WTC11 (cell line): ENCODE data around the gene AARSD1. TPM values are rescaled to one million over a fixed set of nuclear protein-coding genes. Genes with fewer than 3 reads are reported as not detected.

Source experiments
- ATAC-seq: fragments of 200-7000 bp; cut with Tn5 transposase; 2 replicates; pipeline ENCODE4 v1.10.0; 2021; ENCODE audit warnings: mild to moderate bottlenecking, moderate library complexity
- CTCF ChIA-PET: fragments of 300-600 bp; sonication (Branson Sonifier 250); formaldehyde crosslinking; loops from one replicate; lab custom pipeline; 2021; ENCODE audit warnings: antibody characterized with exemption; lab: Charles Lee
- POLR2A ChIA-PET: fragments of 350-600 bp; sonication (Branson Sonifier 250); formaldehyde crosslinking; loops from one replicate; lab custom pipeline; 2021; ENCODE audit warnings: antibody characterized with exemption; lab: Charles Lee
- DNase-seq: peaks from one replicate; pipeline ENCODE4 v3.0.0; 2021; ENCODE audit warnings: low spot score
- H3K27ac Mint-ChIP-seq: 2 replicates; pipeline ENCODE4 v1.8.0; 2021; ENCODE audit warnings: mixed read lengths
- H3K27me3 Mint-ChIP-seq: 2 replicates; pipeline ENCODE4 v1.8.0; 2021; ENCODE audit warnings: low read depth, mild to moderate bottlenecking, moderate library complexity, mixed read lengths
- H3K36me3 Mint-ChIP-seq: 2 replicates; pipeline ENCODE4 v1.8.0; 2021; ENCODE audit warnings: mixed read lengths
- H3K4me1 Mint-ChIP-seq: 2 replicates; pipeline ENCODE4 v1.8.0; 2022; ENCODE audit warnings: mixed read lengths
- H3K4me3 Mint-ChIP-seq: 2 replicates; pipeline ENCODE4 v1.8.0; 2021; ENCODE audit warnings: mild to moderate bottlenecking, moderate library complexity, mixed read lengths
- H3K9me3 Mint-ChIP-seq: 2 replicates; pipeline ENCODE4 v1.8.0; 2021; ENCODE audit warnings: mixed read lengths
- ATF1 ChIP-seq: sonication (generic); formaldehyde crosslinking; IDR thresholded peaks from 2 replicates; pipeline ENCODE4 v1.8.1; 2023; ENCODE audit warnings: mild to moderate bottlenecking, moderate library complexity, missing genetic modification reagents
- ATF2 ChIP-seq: sonication (generic); formaldehyde crosslinking; IDR thresholded peaks from 2 replicates; pipeline ENCODE4 v1.8.1; 2022; ENCODE audit warnings: low read depth, missing genetic modification reagents, borderline replicate concordance
- CREB1 ChIP-seq: sonication (generic); formaldehyde crosslinking; IDR thresholded peaks from 2 replicates; pipeline ENCODE4 v1.8.0; 2023; ENCODE audit warnings: mild to moderate bottlenecking, missing genetic modification reagents
- CTCF ChIP-seq: fragments of 200-600 bp; IDR thresholded peaks from 2 replicates; pipeline ENCODE4 v1.8.0; 2022; ENCODE audit warnings: antibody characterized with exemption
- ELF4 ChIP-seq: sonication (generic); formaldehyde crosslinking; IDR thresholded peaks from 2 replicates; pipeline ENCODE4 v1.8.1; 2022; ENCODE audit warnings: low read depth, mild to moderate bottlenecking, moderate library complexity, missing genetic modification reagents
- ETV6 ChIP-seq: sonication (generic); formaldehyde crosslinking; IDR thresholded peaks from 2 replicates; pipeline ENCODE4 v1.8.1; 2022; ENCODE audit warnings: mild to moderate bottlenecking, missing genetic modification reagents
- FOXK1 ChIP-seq: sonication (generic); formaldehyde crosslinking; IDR thresholded peaks from 2 replicates; pipeline ENCODE4 v1.8.0; 2022; ENCODE audit warnings: mild to moderate bottlenecking, moderate library complexity, missing genetic modification reagents
- FOXP1 ChIP-seq: sonication (generic); formaldehyde crosslinking; IDR thresholded peaks from 2 replicates; pipeline ENCODE4 v1.8.0; 2022; ENCODE audit warnings: missing genetic modification reagents, mild to moderate bottlenecking, moderate library complexity, borderline replicate concordance
- GRHL2 ChIP-seq: fragments of 250-450 bp; sonication (Bioruptor Pico); IDR thresholded peaks from 2 replicates; pipeline ENCODE4 v1.8.0; 2022; ENCODE audit warnings: mild to moderate bottlenecking, moderate library complexity; ENCODE audit not compliant: insufficient replicate concordance, severe bottlenecking
- JUN ChIP-seq: sonication (generic); formaldehyde crosslinking; IDR thresholded peaks from 2 replicates; pipeline ENCODE4 v1.8.0; 2023; ENCODE audit warnings: mild to moderate bottlenecking, missing genetic modification reagents
- KAT7 ChIP-seq: sonication (generic); formaldehyde crosslinking; IDR thresholded peaks from 2 replicates; pipeline ENCODE4 v1.8.1; 2023; ENCODE audit warnings: missing genetic modification reagents, mild to moderate bottlenecking, borderline replicate concordance
- MAX ChIP-seq: sonication (generic); formaldehyde crosslinking; IDR thresholded peaks from 2 replicates; pipeline ENCODE4 v1.8.0; 2022; ENCODE audit warnings: mild to moderate bottlenecking, missing genetic modification reagents
- NFYB ChIP-seq: sonication (generic); formaldehyde crosslinking; conservative IDR thresholded peaks from 2 replicates; pipeline ENCODE4 v1.8.0; 2022; ENCODE audit warnings: low read depth, missing genetic modification reagents
- NR2C2 ChIP-seq: sonication (generic); formaldehyde crosslinking; IDR thresholded peaks from 2 replicates; pipeline ENCODE4 v1.8.0; 2022; ENCODE audit warnings: mild to moderate bottlenecking, missing genetic modification reagents
- PRDM15 ChIP-seq: sonication (generic); formaldehyde crosslinking; IDR thresholded peaks from 2 replicates; pipeline ENCODE4 v1.8.0; 2022; ENCODE audit warnings: missing genetic modification reagents
- RORB ChIP-seq: fragments of 250-450 bp; sonication (Bioruptor Pico); IDR thresholded peaks from 2 replicates; pipeline ENCODE4 v1.9.0; 2021; ENCODE audit warnings: mild to moderate bottlenecking
- SMAD3 ChIP-seq: sonication (generic); formaldehyde crosslinking; IDR thresholded peaks from 2 replicates; pipeline ENCODE4 v1.8.0; 2022; ENCODE audit warnings: missing genetic modification reagents, mild to moderate bottlenecking, borderline replicate concordance
- TCF7 ChIP-seq: sonication (generic); formaldehyde crosslinking; IDR thresholded peaks from 2 replicates; pipeline ENCODE4 v1.8.0; 2022; ENCODE audit warnings: mild to moderate bottlenecking, low read depth, missing genetic modification reagents, moderate library complexity
- ZNF219 ChIP-seq: sonication (generic); formaldehyde crosslinking; IDR thresholded peaks from 2 replicates; pipeline ENCODE4 v1.8.0; 2023; ENCODE audit warnings: missing genetic modification reagents, mild to moderate bottlenecking, borderline replicate concordance
- ZNF281 ChIP-seq: sonication (generic); formaldehyde crosslinking; IDR thresholded peaks from 2 replicates; pipeline ENCODE4 v1.8.0; 2023; ENCODE audit warnings: mild to moderate bottlenecking, missing genetic modification reagents
- ZNF317 ChIP-seq: sonication (generic); formaldehyde crosslinking; IDR thresholded peaks from 2 replicates; pipeline ENCODE4 v1.8.1; 2023; ENCODE audit warnings: low read depth, mild to moderate bottlenecking, moderate library complexity, missing genetic modification reagents, borderline replicate concordance
- total RNA-seq: library from RNA; stranded (reverse); gene quantifications from 3 replicates; pipeline ENCODE4 v1.2.3, GENCODE V29; 2021

Gene AARSD1
- total RNA-seq, 1 experiment from 2014 or later, result 61.5 TPM

GRCh38 chr17:42967925-42968324 lies 3.7 kb upstream of the AARSD1 start:
- no peak for DNase-seq
- H3K27me3 Mint-ChIP-seq, result no peaks in the 10 kb centered on the region
- no peak overlapping the region for H3K27ac Mint-ChIP-seq
- H3K4me1 Mint-ChIP-seq, result peaks cover 5% of the 10 kb centered on the region
- ChIA-PET POLR2A (no interaction called here), CTCF (no interaction called here)
- no peak for ATAC-seq
- TF ChIP-seq NFYB (CRISPR knock-in tag) (no peak), PRDM15 (CRISPR knock-in tag) (no peak), SMAD3 (CRISPR knock-in tag) (no peak), ATF2 (no peak), KAT7 (CRISPR knock-in tag) (no peak), FOXK1 (CRISPR knock-in tag) (no peak), ATF1 (CRISPR knock-in tag) (no peak), ELF4 (CRISPR knock-in tag) (no peak), CTCF (no peak), TCF7 (no peak)
- no peaks in the 10 kb centered on the region for H3K9me3 Mint-ChIP-seq
- H3K36me3 Mint-ChIP-seq, result peaks cover 7% of the 10 kb centered on the region
- no peak overlapping the region for H3K4me3 Mint-ChIP-seq

- no peak overlapping the region for H3K4me3 Mint-ChIP-seq
- H3K4me1 Mint-ChIP-seq, result no peaks in the 10 kb centered on the region
- CTCF ChIA-PET, result no interaction called here
- H3K27ac Mint-ChIP-seq, result no peak overlapping the region
- no peak for TF ChIP-seq GRHL2 (CRISPR knock-in tag)
- TF ChIP-seq KAT7 (CRISPR knock-in tag), result no peak
- no peak for TF ChIP-seq ETV6
- TF ChIP-seq RORB, result no peak
- no peak for TF ChIP-seq FOXP1 (CRISPR knock-in tag)
- no peak for TF ChIP-seq CTCF
- TF ChIP-seq ZNF219 (CRISPR knock-in tag), result no peak
- no peak for TF ChIP-seq MAX (CRISPR knock-in tag)
- TF ChIP-seq NR2C2 (CRISPR knock-in tag), result no peak
- TF ChIP-seq ZNF317, result no peak
- TF ChIP-seq ZNF281 (CRISPR knock-in tag), result no peak
- no peak for TF ChIP-seq JUN (CRISPR knock-in tag)
- TF ChIP-seq CREB1 (CRISPR knock-in tag), result no peak
- TF ChIP-seq, all 79 proteins: peak for 0
- POLR2A ChIA-PET, result no interaction called here
- no peak for DNase-seq
- Mint-ChIP-seq H3K36me3 (peaks cover 73% of the 10 kb centered on the region), H3K9me3 (no peaks in the 10 kb centered on the region), H3K27me3 (no peaks in the 10 kb centered on the region)
- ATAC-seq, result no peak
Measured at GRCh38 chr17:42953669-42954068, 10.6 kb downstream of the AARSD1 start.
